IMR-90 (cell line): ENCODE results near the gene EID1. TPM values are rescaled to one million over a fixed set of nuclear protein-coding genes. Genes with fewer than 3 reads are reported as not detected.

Source experiments
- ATAC-seq: fragments of 200-7000 bp; cut with Tn5 transposase; 2 replicates; pipeline ENCODE4 v1.9.1; 2020; ENCODE audit warnings: low read depth, mild to moderate bottlenecking, moderate library complexity
- BruUV-seq: library from RNA; stranded (reverse); fragments of 400-500 nt; replicated peaks from 2 replicates; lab custom pipeline; 2021; lab: Mats Ljungman, UMichigan
- CTCF ChIA-PET: fragments of 300-600 bp; formaldehyde crosslinking; extraction: SDS; loops from one replicate; lab custom pipeline; 2021; ENCODE audit warnings: antibody characterized with exemption; lab: Yijun Ruan, JAX
- POLR2A ChIA-PET: fragments of 300-600 bp; sonication (Branson Sonifier 250); formaldehyde crosslinking; loops from one replicate; lab custom pipeline; 2022; ENCODE audit warnings: antibody characterized with exemption; ENCODE audit not compliant: unreplicated experiment; lab: Charles Lee
- DNase-seq: peaks from one replicate; pipeline ENCODE4 v3.0.0; 2013
- H2AFZ ChIP-seq: replicated peaks from 2 replicates; pipeline ENCODE3; 2013; ENCODE audit warnings: low read length, mild to moderate bottlenecking; ENCODE audit not compliant: poor library complexity
- H2AK5ac ChIP-seq: 2 replicates; pipeline ENCODE4 v1.6.1; 2013; ENCODE audit warnings: low read depth, low read length, inconsistent platforms
- H2AK9ac ChIP-seq: replicated peaks from 2 replicates; pipeline ENCODE3; 2013; ENCODE audit warnings: mild to moderate bottlenecking, low read depth, low read length, moderate library complexity; ENCODE audit not compliant: poor library complexity
- H2BK120ac ChIP-seq: 2 replicates; pipeline ENCODE4 v1.6.1; 2013; ENCODE audit warnings: low read depth, low read length, inconsistent platforms
- H2BK15ac ChIP-seq: 3 replicates; pipeline ENCODE4 v1.6.1; 2013; ENCODE audit warnings: low read depth, low read length, inconsistent platforms
- H2BK20ac ChIP-seq: 2 replicates; pipeline ENCODE4 v1.6.1; 2013; ENCODE audit warnings: low read depth, mild to moderate bottlenecking, inconsistent platforms, low read length, moderate library complexity
- H2BK5ac ChIP-seq: 2 replicates; pipeline ENCODE4 v1.6.1; 2013; ENCODE audit warnings: mild to moderate bottlenecking, low read depth, low read length, inconsistent platforms; ENCODE audit not compliant: poor library complexity, severe bottlenecking
- H3K14ac ChIP-seq: replicated peaks from 2 replicates; pipeline ENCODE4 v1.6.1; 2013; ENCODE audit warnings: low read depth, low read length, inconsistent platforms
- H3K18ac ChIP-seq: 2 replicates; pipeline ENCODE4 v1.6.1; 2013; ENCODE audit warnings: low read depth, low read length, control low read depth
- H3K23ac ChIP-seq: 2 replicates; pipeline ENCODE4 v1.6.1; 2013; ENCODE audit warnings: low read depth, low read length, inconsistent platforms
- H3K27ac ChIP-seq: 2 replicates; pipeline ENCODE4 v1.5.1; 2013; ENCODE audit warnings: mild to moderate bottlenecking, control low read depth, low read length; ENCODE audit not compliant: insufficient read depth
- H3K27me3 ChIP-seq: 2 replicates; pipeline ENCODE4 v1.6.1; 2013; ENCODE audit warnings: low read length; ENCODE audit not compliant: control insufficient read depth, insufficient read depth
- H3K36me3 ChIP-seq: 2 replicates; pipeline ENCODE4 v1.6.1; 2013; ENCODE audit warnings: low read length, mixed read lengths; ENCODE audit not compliant: control insufficient read depth, insufficient read depth
- H3K4ac ChIP-seq: 2 replicates; pipeline ENCODE4 v1.6.1; 2013; ENCODE audit warnings: low read depth, low read length, inconsistent platforms
- H3K4me1 ChIP-seq: 2 replicates; pipeline ENCODE4 v1.6.1; 2013; ENCODE audit warnings: low read length, mixed read lengths; ENCODE audit not compliant: control insufficient read depth, insufficient read depth
- H3K4me2 ChIP-seq: 2 replicates; pipeline ENCODE4 v1.6.1; 2013; ENCODE audit warnings: low read depth, mild to moderate bottlenecking, control low read depth, low read length, moderate library complexity
- H3K4me3 ChIP-seq: 2 replicates; pipeline ENCODE4 v1.5.1; 2013; ENCODE audit warnings: low read depth, mild to moderate bottlenecking, control low read depth, low read length, moderate library complexity; ENCODE audit not compliant: insufficient read depth
- H3K56ac ChIP-seq: 2 replicates; pipeline ENCODE4 v1.6.1; 2013; ENCODE audit warnings: low read length, inconsistent platforms; ENCODE audit not compliant: insufficient read depth; ENCODE audit errors: extremely low read depth
- H3K79me1 ChIP-seq, 2 experiments: 2 replicates each; pipeline ENCODE4 v1.6.1; 2013; ENCODE audit warnings: low read length in 2 of 2, inconsistent platforms in 1 of 2, low read depth in 1 of 2
- H3K9ac ChIP-seq: 2 replicates; pipeline ENCODE4 v1.6.1; 2013; ENCODE audit warnings: low read depth, low read length, control low read depth
- H3K9me1 ChIP-seq: 2 replicates; pipeline ENCODE4 v1.6.1; 2013; ENCODE audit warnings: low read length, inconsistent platforms; ENCODE audit not compliant: insufficient read depth
- H3K9me3 ChIP-seq: 2 replicates; pipeline ENCODE4 v1.6.1; 2013; ENCODE audit warnings: low read length; ENCODE audit not compliant: control insufficient read depth, insufficient read depth
- H4K20me1 ChIP-seq: 2 replicates; pipeline ENCODE4 v1.6.1; 2013; ENCODE audit warnings: low read length, inconsistent platforms; ENCODE audit not compliant: insufficient read depth
- H4K5ac ChIP-seq: 2 replicates; pipeline ENCODE4 v1.6.1; 2013; ENCODE audit warnings: mild to moderate bottlenecking, low read depth, low read length, control low read depth
- H4K8ac ChIP-seq, 2 experiments: 2 replicates each; pipeline ENCODE4 v1.6.1; 2013; ENCODE audit warnings: low read depth in 2 of 2, low read length in 2 of 2, control low read depth in 1 of 2, inconsistent platforms in 1 of 2
- H4K91ac ChIP-seq: 2 replicates; pipeline ENCODE4 v1.6.1; 2013; ENCODE audit warnings: low read depth, low read length, inconsistent platforms; ENCODE audit not compliant: insufficient read depth
- BHLHE40 ChIP-seq: fragments of 150-350 bp; IDR thresholded peaks from 2 replicates; pipeline ENCODE4 v1.6.1; 2016; ENCODE audit warnings: mild to moderate bottlenecking, low read depth, low read length
- CHD1 ChIP-seq: IDR thresholded peaks from 2 replicates; pipeline ENCODE4 v1.6.1; 2012; ENCODE audit warnings: low read depth, low read length, improper control_type of control experiment
- FOS ChIP-seq: fragments of 150-350 bp; IDR thresholded peaks from 2 replicates; pipeline ENCODE4 v1.6.1; 2016; ENCODE audit warnings: low read depth, low read length
- MAZ ChIP-seq: IDR thresholded peaks from 2 replicates; pipeline ENCODE4 v1.6.1; 2012; ENCODE audit warnings: low read depth, mild to moderate bottlenecking, low read length, improper control_type of control experiment, moderate library complexity, borderline replicate concordance
- MXI1 ChIP-seq: IDR thresholded peaks from 2 replicates; pipeline ENCODE4 v1.6.1; 2012; ENCODE audit warnings: low read depth, mild to moderate bottlenecking, low read length, moderate library complexity, borderline replicate concordance
- NFE2L2 ChIP-seq: fragments of 150-350 bp; IDR thresholded peaks from 2 replicates; pipeline ENCODE4 v1.6.1; 2016; ENCODE audit warnings: low read depth, mild to moderate bottlenecking, low read length
- POLR2A ChIP-seq: IDR thresholded peaks from 2 replicates; pipeline ENCODE4 v1.6.1; 2012; ENCODE audit warnings: mild to moderate bottlenecking, low read depth, low read length
- RCOR1 ChIP-seq: IDR thresholded peaks from 2 replicates; pipeline ENCODE4 v1.6.1; 2012; ENCODE audit warnings: mild to moderate bottlenecking, low read length, improper control_type of control experiment; ENCODE audit not compliant: insufficient replicate concordance
- RFX5 ChIP-seq: IDR thresholded peaks from 2 replicates; pipeline ENCODE4 v1.8.0; 2012; ENCODE audit warnings: low read depth, mild to moderate bottlenecking, low read length, moderate library complexity
- WGBS, 2 experiments: methylation state at CpG; one replicate each; pipeline versions ENCODE4 v1.1.5 to v1.1.7; 2013; ENCODE audit warnings: missing lambda C conversion rate in 2 of 2; ENCODE audit not compliant: insufficient read length in 1 of 2; ENCODE audit errors: extremely low coverage in 2 of 2; 5-methylcytosine and 5-hydroxymethylcytosine counted together
- dilution Hi-C: fragments of 300-500 bp; cut with HindIII; formaldehyde crosslinking; loops from one replicate; pipeline ENCODE4 v1.14.3; 2018; ENCODE audit warnings: low sequenced_read_pairs; ENCODE audit not compliant: unreplicated experiment
- in situ Hi-C: fragments of 300-500 bp; cut with MboI; formaldehyde crosslinking; loops from 3 replicates; pipeline ENCODE4 v1.14.3; 2019; ENCODE audit warnings: low sequenced_read_pairs, inconsistent platforms, mixed read lengths
- intact Hi-C: fragments of 100-400 bp; cut with micrococcal nuclease; formaldehyde crosslinking; loops from 2 replicates; pipeline ENCODE4 v1.10.0; 2022
- polyA plus RNA-seq, 3 experiments: library from polyadenylated mRNA; depleted of rRNA; stranded (reverse); fragments of >200 nt; gene quantifications; 2 replicates each; pipeline ENCODE4 v1.2.3, GENCODE V29; 2012; ENCODE audit warnings: low replicate concordance in 1 of 3
- total RNA-seq: library from RNA; depleted of rRNA; stranded (reverse); fragments of >200 nt; gene quantifications from 2 replicates; pipeline ENCODE4 v1.2.3, GENCODE V29; 2012
- TF ChIP-seq, protein P1 (sequence below): fragments of 150-350 bp; IDR thresholded peaks from 2 replicates; pipeline ENCODE4 v1.6.1; 2017; ENCODE audit warnings: mild to moderate bottlenecking, antibody characterized with exemption, low read length, low read depth
- TF ChIP-seq, protein P2 (sequence below): conservative IDR thresholded peaks from 2 replicates; pipeline ENCODE4 v1.5.1; 2012; ENCODE audit warnings: mild to moderate bottlenecking, low read depth, low read length, improper control_type of control experiment

Gene EID1
- total and polyA plus RNA-seq, 2 of the 4 experiments (the other 2 are of a cell fraction), result 147 to 162 TPM

DNA sequence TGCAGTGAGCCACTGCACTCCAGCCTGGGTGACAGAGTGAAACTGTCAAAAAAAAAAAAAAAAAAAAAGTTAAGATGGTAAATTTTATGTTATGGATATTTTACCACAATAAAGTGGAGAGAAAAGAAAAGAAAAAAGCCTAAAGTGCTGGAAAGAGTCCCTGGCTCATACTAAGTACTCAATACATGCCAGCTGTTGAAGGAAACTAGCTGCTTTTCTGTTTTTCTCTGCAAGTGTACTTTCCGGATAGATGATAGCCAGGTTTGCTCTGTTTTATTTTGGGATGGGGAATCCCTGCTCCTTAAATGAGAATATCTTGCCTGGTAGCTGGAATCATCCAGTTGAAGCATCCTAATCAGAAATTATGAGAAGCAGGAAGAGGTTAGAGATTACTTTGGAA is 10.9 kb downstream of the EID1 start:
- Histone ChIP-seq H4K91ac (peak overlapping the region; percentile 83), H2BK120ac (peak overlapping the region; percentile 93), H2BK20ac (peak overlapping the region; percentile 90), H3K56ac (peak overlapping the region; percentile 48), H2AK9ac (no peak overlapping the region), H3K4me1 (peaks cover 14% of the 10 kb centered on the region), H3K27ac (peak overlapping the region; percentile 23), H3K4ac (peak overlapping the region; percentile 86), H4K20me1 (no peaks in the 10 kb centered on the region), H3K9me3 (no peaks in the 10 kb centered on the region), H3K4me3 (no peak overlapping the region), H3K79me1 (peaks cover 7 to 14% of the 10 kb centered on the region in 2 experiments; a peak in 3 of 4 replicates), H4K8ac (peak overlapping the region; percentile 52 to 82), H3K9ac (no peak overlapping the region), H3K4me2 (peak overlapping the region; percentile 49; the same call in 1 of the 2 replicates), H2AFZ (no peak overlapping the region), H2AK5ac (peak overlapping the region; percentile 86), H2BK5ac (peak overlapping the region; percentile 92), H4K5ac (peak overlapping the region; percentile 45; the same call in 1 of the 2 replicates), H3K9me1 (peaks cover 4% of the 10 kb centered on the region), H3K36me3 (no peaks in the 10 kb centered on the region), H2BK15ac (peak overlapping the region; percentile 86; the same call in 2 of the 3 replicates), H3K14ac (peak overlapping the region; percentile 89), H3K18ac (peak overlapping the region; percentile 82; the same call in 1 of the 2 replicates), H3K27me3 (no peaks in the 10 kb centered on the region), H3K23ac (peak overlapping the region; percentile 52; the same call in 1 of the 2 replicates)
- no CpG with 5 or more reads among the region's 1 CpG for WGBS, 2 experiments
- DNase-seq (no peak), ATAC-seq (peak; percentile 39)
- dilution Hi-C loops, result no loop called here
- in situ Hi-C loops, result no loop called here
- intact Hi-C loops, result loop anchor here (5.0 kb wide), 1 partner anchor 48 kb away; no protein-coding TSS in a partner anchor
- BruUV-seq, result no TSS peak
- TF ChIP-seq, protein P1, sequence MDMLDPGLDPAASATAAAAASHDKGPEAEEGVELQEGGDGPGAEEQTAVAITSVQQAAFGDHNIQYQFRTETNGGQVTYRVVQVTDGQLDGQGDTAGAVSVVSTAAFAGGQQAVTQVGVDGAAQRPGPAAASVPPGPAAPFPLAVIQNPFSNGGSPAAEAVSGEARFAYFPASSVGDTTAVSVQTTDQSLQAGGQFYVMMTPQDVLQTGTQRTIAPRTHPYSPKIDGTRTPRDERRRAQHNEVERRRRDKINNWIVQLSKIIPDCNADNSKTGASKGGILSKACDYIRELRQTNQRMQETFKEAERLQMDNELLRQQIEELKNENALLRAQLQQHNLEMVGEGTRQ, result no peak
- TF ChIP-seq MAZ (no peak), RCOR1 (no peak), BHLHE40 (no peak), FOS (no peak), CHD1 (no peak), MXI1 (no peak), POLR2A (no peak), RFX5 (no peak), NFE2L2 (no peak)
- TF ChIP-seq, protein P2, sequence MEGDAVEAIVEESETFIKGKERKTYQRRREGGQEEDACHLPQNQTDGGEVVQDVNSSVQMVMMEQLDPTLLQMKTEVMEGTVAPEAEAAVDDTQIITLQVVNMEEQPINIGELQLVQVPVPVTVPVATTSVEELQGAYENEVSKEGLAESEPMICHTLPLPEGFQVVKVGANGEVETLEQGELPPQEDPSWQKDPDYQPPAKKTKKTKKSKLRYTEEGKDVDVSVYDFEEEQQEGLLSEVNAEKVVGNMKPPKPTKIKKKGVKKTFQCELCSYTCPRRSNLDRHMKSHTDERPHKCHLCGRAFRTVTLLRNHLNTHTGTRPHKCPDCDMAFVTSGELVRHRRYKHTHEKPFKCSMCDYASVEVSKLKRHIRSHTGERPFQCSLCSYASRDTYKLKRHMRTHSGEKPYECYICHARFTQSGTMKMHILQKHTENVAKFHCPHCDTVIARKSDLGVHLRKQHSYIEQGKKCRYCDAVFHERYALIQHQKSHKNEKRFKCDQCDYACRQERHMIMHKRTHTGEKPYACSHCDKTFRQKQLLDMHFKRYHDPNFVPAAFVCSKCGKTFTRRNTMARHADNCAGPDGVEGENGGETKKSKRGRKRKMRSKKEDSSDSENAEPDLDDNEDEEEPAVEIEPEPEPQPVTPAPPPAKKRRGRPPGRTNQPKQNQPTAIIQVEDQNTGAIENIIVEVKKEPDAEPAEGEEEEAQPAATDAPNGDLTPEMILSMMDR, result no peak
- ChIA-PET POLR2A (interaction anchor here (1.2 kb wide), 1 partner anchor 11 kb away, joined by 5 read pairs; the partner anchor contains the start of gene EID1), CTCF (interaction anchor here (0.7 to 1.0 kb wide), 2 partner anchors 11 to 257 kb away, joined by 3 read pairs; partner anchors contain the start of gene EID1)
